Heart left ventricle (tissue), 16 donors: ENCODE data around the gene SHROOM3. TPM values are rescaled to one million over a fixed set of nuclear protein-coding genes. Genes with fewer than 3 reads are reported as not detected.

Experiments used
- ATAC-seq, 4 donors: fragments of 200-7000 bp; cut with Tn5 transposase; one replicate each; pipeline ENCODE4 v1.9.1; 2020 to 2022; ENCODE audit warnings: moderate library complexity in 4 of 4, mild to moderate bottlenecking in 3 of 4, moderate number of reproducible peaks in 1 of 4
- DNase-seq, 5 donors: peaks; one replicate each; pipeline ENCODE4 v3.0.0-alpha.2; 2020
- H3K27ac ChIP-seq, 12 donors: fragments of 200-600 bp; sonication (generic) in 4 of 12; one replicate each; pipeline versions ENCODE4 v1.5.0 to v1.8.0; 2016 to 2022; ENCODE audit warnings: mild to moderate bottlenecking in 2 of 12
- H3K27me3 ChIP-seq, 9 donors: fragments of 200-600 bp; sonication (generic) in 2 of 9; one replicate each; pipeline versions ENCODE4 v1.5.1 to v1.8.0; 2016 to 2022; ENCODE audit warnings: mild to moderate bottlenecking in 3 of 9
- H3K36me3 ChIP-seq, 9 donors: fragments of 200-600 bp; sonication (generic) in 2 of 9; one replicate each; pipeline versions ENCODE4 v1.5.0 to v1.8.0; 2018 to 2022; ENCODE audit warnings: mild to moderate bottlenecking in 2 of 9
- H3K4me1 ChIP-seq, 12 donors: fragments of 200-600 bp; sonication (generic) in 4 of 12; one replicate each; pipeline versions ENCODE4 v1.5.0 to v1.8.0; 2016 to 2022; ENCODE audit warnings: mild to moderate bottlenecking in 3 of 12
- H3K4me3 ChIP-seq, 12 donors: fragments of 200-600 bp; sonication (generic) in 4 of 12; one replicate each; pipeline versions ENCODE4 v1.5.0 to v1.8.0; 2017 to 2022; ENCODE audit warnings: mild to moderate bottlenecking in 9 of 12, moderate library complexity in 4 of 12
- H3K9me3 ChIP-seq, 12 donors: fragments of 200-600 bp; sonication (generic) in 4 of 12; one replicate each; pipeline versions ENCODE4 v1.5.0 to v1.8.0; 2016 to 2022; ENCODE audit warnings: mild to moderate bottlenecking in 1 of 12
- CTCF ChIP-seq, 12 donors: fragments of 200-600 bp; sonication (generic) in 4 of 12; IDR thresholded peaks; one replicate each; pipeline versions ENCODE4 v1.5.0 to v1.8.0; 2018 to 2022; ENCODE audit warnings: antibody characterized with exemption in 12 of 12, mild to moderate bottlenecking in 5 of 12
- POLR2A ChIP-seq, 2 donors: fragments of 450-650 bp; IDR thresholded peaks; one replicate each; pipeline ENCODE4 v1.6.1; 2017; ENCODE audit warnings: antibody characterized with exemption in 2 of 2, mild to moderate bottlenecking in 2 of 2, moderate library complexity in 2 of 2
- WGBS, 4 donors: extraction: QIAGEN DNeasy Blood & Tissue Kit in 2 of 4; methylation state at CpG; one replicate each; pipeline versions ENCODE4 v1.1.5 to v1.1.7; 2013 to 2018; 5-methylcytosine and 5-hydroxymethylcytosine counted together
- intact Hi-C, 10 donors: fragments of 100-400 bp; cut with DNase I; formaldehyde crosslinking; loops; one replicate each; pipeline versions ENCODE4 v1.11.1 to v1.14.2; 2022
- polyA plus RNA-seq, 2 donors: library from polyadenylated mRNA; stranded (reverse); fragments of 200-250 nt; gene quantifications; one replicate each; pipeline ENCODE4 v1.2.3, GENCODE V29; 2013
- total RNA-seq, 9 donors: library from RNA; depleted of rRNA in 2 of 9; stranded (reverse); fragments of >200 nt in 2 of 9; fragmentation: NEBNext Ultra II Directional in 3 of 9; extraction: Animal tissue kit (Norgen Biotek cat#: 25700) in 3 of 9; gene quantifications; one replicate each; pipeline versions ENCODE4 v1.1.0 to v1.2.4, GENCODE V29; 2016 to 2023
- donor health status: ischemic (EF 13 %, LVEDD 7.1; RV severe dilation, severe dysfunction).
- donor health status: healthy with polysubstance abuse.
- donor health status: DM: no; HTN: yes; CAD: no.
- donor health status: DM: no; HTN: no; CAD: no.
- donor health status: ischemic (EF 25% LVEDD 6.9; RV normal size, moderate dysfunction).
- donor health status: ischemic (EF 25% LVEDD 5.7; RV mildly dilated, moderate dysfunction).
- donor health status: healthy.
- donor health status: DM: yes; HTN: yes; CAD: no.
- donor health status: ischemic (EF 35%, LVEDD 5.7; RV mildly dilated, moderate dysfunction).
- donor health status: nonischemic (EF 11% LVEDD 7.7; RV severe dilation, severe dysfunction).
- donor health status: DM: yes; HTN: yes; CAD: no.
- donor health status: PGD.
- donor health status: ischemic (EF 29% LVEDD 5.4; RV normal size, mild dysfunction).
- donor health status: nonischemic (EF 23%, LVEDD 6.1; RV moderate dilation, normal function).

SHROOM3 gene
- total and polyA plus RNA-seq, 11 donors, result 4.6 to 38.5 (median 20.3) TPM

- intact Hi-C loops, result loop anchor here in 1 of 10 donors (5.0 kb wide), 1 partner anchor 36 kb away; no protein-coding TSS in a partner anchor
- TF ChIP-seq POLR2A (IDR thresholded peaks at IDR 0.05) (no peak), CTCF (IDR thresholded peaks at IDR 0.05) (no peak)
- Histone ChIP-seq H3K27ac (peak overlapping the region in 9 of 12 donors; percentile 19 to 83 (median 51)), H3K36me3 (no peaks in the 10 kb centered on the region), H3K9me3 (no peaks in the 10 kb centered on the region), H3K4me3 (no peak overlapping the region), H3K4me1 (peaks cover 0 to 31% (median 11%) of the 10 kb centered on the region in 12 donors), H3K27me3 (no peaks in the 10 kb centered on the region)
- ATAC-seq (peak in 1 of 4 donors; percentile 23), DNase-seq (no peak)
- 50 to 63% (median 61%) methylated on average over 4 of the region's 4 CpGs for WGBS, 4 donors
Observed at GRCh38 chr4:76562836-76563453, 127.9 kb downstream of the SHROOM3 start.

GRCh38 chr4:76563454-76564122 is 128.6 kb downstream of the SHROOM3 start:
- peak overlapping the region in 5 of 12 donors; percentile 37 to 83 (median 64) for H3K27ac ChIP-seq
- no peak for DNase-seq
- no peaks in the 10 kb centered on the region for H3K36me3 ChIP-seq
- H3K9me3 ChIP-seq, result no peaks in the 10 kb centered on the region
- H3K4me3 ChIP-seq, result no peak overlapping the region
- no peak for TF ChIP-seq CTCF (IDR thresholded peaks at IDR 0.05)
- no peak for TF ChIP-seq POLR2A (IDR thresholded peaks at IDR 0.05)
- intact Hi-C loops, result loop anchor here in 1 of 10 donors (5.0 kb wide), 1 partner anchor 36 kb away; no protein-coding TSS in a partner anchor
- 81 to 85% (median 83%) methylated on average over 7 of the region's 7 CpGs for WGBS, 4 donors
- ATAC-seq, result peak in 3 of 4 donors; percentile 34 to 46 (median 42)
- H3K27me3 ChIP-seq, result no peaks in the 10 kb centered on the region
- peaks cover 0 to 31% (median 11%) of the 10 kb centered on the region in 12 donors for H3K4me1 ChIP-seq

GRCh38 chr4:76564123-76564915 is 129.3 kb downstream of the SHROOM3 start:
- ATAC-seq (peak in 1 of 4 donors; percentile 10), DNase-seq (no peak)
- Histone ChIP-seq H3K4me3 (no peak overlapping the region), H3K4me1 (peaks cover 0 to 31% (median 11%) of the 10 kb centered on the region in 12 donors), H3K27ac (peak overlapping the region in 3 of 12 donors; percentile 6 to 64 (median 49)), H3K36me3 (no peaks in the 10 kb centered on the region), H3K9me3 (no peaks in the 10 kb centered on the region), H3K27me3 (no peaks in the 10 kb centered on the region)
- WGBS, 4 donors, result 73 to 87% (median 80%) methylated on average over 4 of the region's 4 CpGs
- TF ChIP-seq POLR2A (IDR thresholded peaks at IDR 0.05) (no peak), CTCF (IDR thresholded peaks at IDR 0.05) (no peak)
- intact Hi-C loops, result loop anchor here in 1 of 10 donors (5.0 kb wide), 1 partner anchor 37 kb away; no protein-coding TSS in a partner anchor
